ENCODE measurements around the gene SH3GL3. TPM values are rescaled to one million over a fixed set of nuclear protein-coding genes. Genes with fewer than 3 reads are reported as not detected.

The SH3GL3 gene, protein sequence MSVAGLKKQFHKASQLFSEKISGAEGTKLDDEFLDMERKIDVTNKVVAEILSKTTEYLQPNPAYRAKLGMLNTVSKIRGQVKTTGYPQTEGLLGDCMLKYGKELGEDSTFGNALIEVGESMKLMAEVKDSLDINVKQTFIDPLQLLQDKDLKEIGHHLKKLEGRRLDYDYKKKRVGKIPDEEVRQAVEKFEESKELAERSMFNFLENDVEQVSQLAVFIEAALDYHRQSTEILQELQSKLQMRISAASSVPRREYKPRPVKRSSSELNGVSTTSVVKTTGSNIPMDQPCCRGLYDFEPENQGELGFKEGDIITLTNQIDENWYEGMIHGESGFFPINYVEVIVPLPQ
- total RNA-seq: 1 to 10 TPM; 1.2 to 4.1 (median 2.4) TPM
- 0.88 TPM for polyA plus RNA-seq
- long read RNA-seq, donor 1, partial matches to known transcripts: 0 of 5 reads
- long read RNA-seq, donor 1, other reads (novel, unspliced or antisense): 2 of 5 reads
- long read RNA-seq, donor 2, partial matches to known transcripts: 0 of 1 reads
- long read RNA-seq, donor 2, other reads (novel, unspliced or antisense): 0 of 1 reads
- long read RNA-seq, donor 3, partial matches to known transcripts: 0 of 1 reads
- long read RNA-seq, donor 3, other reads (novel, unspliced or antisense): 0 of 1 reads
- long read RNA-seq, donor 4: 0 reads

DNA sequence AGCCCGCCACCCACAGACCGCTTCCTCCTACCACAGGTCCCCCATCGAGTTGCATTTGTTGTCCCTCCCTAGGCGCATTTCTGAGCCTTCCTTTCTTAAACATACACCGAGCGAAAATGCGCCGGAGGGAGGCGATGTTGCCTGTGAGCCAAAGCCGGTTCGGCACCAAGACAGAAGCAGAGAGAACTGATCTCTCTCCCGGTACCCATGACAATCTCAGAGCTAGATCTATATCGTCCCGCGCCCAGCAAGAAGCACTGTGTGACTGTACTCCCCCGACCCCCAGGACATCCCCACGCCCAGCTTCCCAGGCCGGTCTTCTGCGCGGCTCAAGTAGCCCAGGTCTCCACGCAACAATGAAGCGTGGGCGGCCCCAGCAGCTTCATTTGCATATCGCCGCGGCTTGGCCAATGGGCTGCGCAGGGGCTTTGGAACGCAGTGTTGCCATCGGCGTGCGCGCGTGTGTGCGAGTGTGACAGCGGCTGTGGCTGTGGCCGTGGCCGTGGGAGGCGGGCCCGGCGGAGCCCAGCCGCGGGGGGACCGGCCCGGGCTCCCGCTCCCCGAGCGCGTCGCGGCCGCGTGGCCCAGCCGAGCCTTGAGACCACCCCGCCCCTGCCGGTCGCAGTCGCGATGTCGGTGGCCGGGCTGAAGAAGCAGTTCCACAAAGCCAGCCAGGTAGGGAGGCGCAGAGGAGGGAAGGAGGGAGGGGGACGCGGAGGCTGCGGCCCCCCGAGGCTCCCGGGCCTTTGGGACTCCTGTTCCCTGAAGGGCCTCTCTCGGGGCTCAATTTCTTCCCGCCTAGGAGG, at the start of gene SH3GL3:
TSS of gene SH3GL3 (plus strand) at position 438 of the 806 bp plus-strand sequence. CDS start at position 631, 193 bp downstream.
- under 1% methylated on average over 68 of the region's 68 CpGs for WGBS
- no peak within 1 kb of the TSS for H3K27ac ChIP-seq (ENCODE audit: low read length)

DNA sequence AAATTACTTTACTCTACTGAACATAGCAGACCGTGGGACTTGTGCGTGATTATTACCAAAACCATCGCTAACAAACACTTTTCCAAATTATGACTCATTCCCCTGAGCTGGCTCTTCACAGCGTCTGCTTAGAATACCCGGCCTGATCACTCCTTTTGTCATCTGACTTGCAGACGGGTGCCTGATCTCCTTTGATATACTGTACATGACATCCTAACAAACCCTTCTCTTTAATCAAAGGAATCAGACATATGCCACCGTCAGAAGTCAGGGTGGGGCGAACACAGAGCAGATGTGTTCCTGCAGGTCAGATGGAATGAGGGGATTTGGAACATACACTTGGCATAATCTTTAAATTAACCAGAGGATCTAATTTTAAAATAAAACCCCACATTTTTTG, 48.5 kb upstream of the SH3GL3 start:
- Histone ChIP-seq H3K9me3 (ENCODE audit: control insufficient read depth, low read length) (no peaks in the 10 kb centered on the region), H3K27ac (ENCODE audit: low read length) (no peak overlapping the region), H3K4me1 (ENCODE audit: control insufficient read depth, insufficient read depth, low read length) (no peaks in the 10 kb centered on the region), H3K4me3 (ENCODE audit: low read length) (no peak overlapping the region), H3K27me3 (ENCODE audit: control insufficient read depth, insufficient read depth) (no peaks in the 10 kb centered on the region)
- intact Hi-C loops (cut with DNase I): no loop called here
- ATAC-seq (no peak), DNase-seq (no peak)
- WGBS: 57% methylated on average over 8 of the region's 8 CpGs

More for the DNA sequence above, at the start of gene SH3GL3:
- Histone ChIP-seq H3K4me1 (ENCODE audit: control insufficient read depth, insufficient read depth, low read length) (no peaks in the 10 kb centered on the region), H3K27me3 (ENCODE audit: control insufficient read depth, insufficient read depth) (no peaks in the 10 kb centered on the region), H3K9me3 (ENCODE audit: control insufficient read depth, low read length) (no peaks in the 10 kb centered on the region), H3K4me3 (ENCODE audit: low read length) (peak within 1 kb of the TSS; percentile 54)
- peak; percentile 90 to 95 (median 93) for DNase-seq
- intact Hi-C loops (cut with DNase I): no loop called here
- peak; percentile 96 to 98 for ATAC-seq

DNA sequence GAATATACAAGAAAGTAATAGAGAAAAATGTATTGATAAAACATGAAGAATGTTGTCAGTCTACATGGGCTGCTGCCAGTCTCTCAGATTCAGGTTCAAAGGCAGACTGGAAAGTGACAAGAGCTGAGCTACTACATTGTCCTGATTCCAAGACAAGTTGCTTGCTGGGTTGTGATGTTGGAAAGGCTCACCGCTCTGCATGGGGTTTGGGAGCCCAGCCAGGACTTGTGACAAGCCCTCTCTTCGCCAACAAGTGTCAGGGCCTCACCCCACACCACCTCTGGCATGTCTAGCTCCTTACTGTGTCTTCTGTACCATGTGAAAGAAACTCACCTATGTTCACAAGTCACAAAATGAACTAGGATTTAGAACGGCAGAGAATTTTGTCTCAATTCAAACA, 43.0 kb upstream of the SH3GL3 start:
- DNase-seq (peak; percentile 23 to 65 (median 63)), ATAC-seq (peak; percentile 62 to 65)
- intact Hi-C loops (cut with DNase I): no loop called here
- H3K9me3 ChIP-seq (ENCODE audit: control insufficient read depth, low read length): no peaks in the 10 kb centered on the region
- no peak overlapping the region for H3K4me3 ChIP-seq (ENCODE audit: low read length)
- H3K4me1 ChIP-seq (ENCODE audit: control insufficient read depth, insufficient read depth, low read length): no peaks in the 10 kb centered on the region
- 30% methylated on average over 3 of the region's 3 CpGs for WGBS
- H3K27ac ChIP-seq (ENCODE audit: low read length): no peak overlapping the region
- H3K27me3 ChIP-seq (ENCODE audit: control insufficient read depth, insufficient read depth): no peaks in the 10 kb centered on the region

DNA sequence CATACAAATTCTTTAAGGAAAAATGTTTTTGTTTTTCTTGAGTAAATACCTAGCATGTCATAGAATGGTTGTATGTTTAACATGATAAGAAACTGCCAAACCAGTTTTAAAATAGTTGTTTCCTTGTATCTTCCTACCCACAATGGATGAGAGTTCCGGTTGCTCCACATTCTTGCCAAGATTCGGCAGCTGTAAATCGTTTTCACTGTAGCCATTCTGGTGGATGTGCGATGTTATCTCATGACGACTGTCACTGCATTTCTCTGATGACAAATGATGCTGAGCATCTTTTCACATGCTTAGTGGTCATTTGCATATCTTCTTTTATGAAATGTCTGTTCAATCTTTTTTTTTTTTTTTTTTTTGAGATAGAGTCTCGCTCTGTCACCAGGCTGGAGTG, 36.6 kb upstream of the SH3GL3 start:
- intact Hi-C loops (cut with DNase I): no loop called here
- no peak overlapping the region for H3K4me3 ChIP-seq (ENCODE audit: low read length)
- H3K27me3 ChIP-seq (ENCODE audit: control insufficient read depth, insufficient read depth): no peaks in the 10 kb centered on the region
- ATAC-seq (no peak), DNase-seq (no peak)
- H3K27ac ChIP-seq (ENCODE audit: low read length): no peak overlapping the region
- WGBS: 61% methylated on average over 6 of the region's 6 CpGs
- no peaks in the 10 kb centered on the region for H3K4me1 ChIP-seq (ENCODE audit: control insufficient read depth, insufficient read depth, low read length)
- H3K9me3 ChIP-seq (ENCODE audit: control insufficient read depth, low read length): no peaks in the 10 kb centered on the region

DNA sequence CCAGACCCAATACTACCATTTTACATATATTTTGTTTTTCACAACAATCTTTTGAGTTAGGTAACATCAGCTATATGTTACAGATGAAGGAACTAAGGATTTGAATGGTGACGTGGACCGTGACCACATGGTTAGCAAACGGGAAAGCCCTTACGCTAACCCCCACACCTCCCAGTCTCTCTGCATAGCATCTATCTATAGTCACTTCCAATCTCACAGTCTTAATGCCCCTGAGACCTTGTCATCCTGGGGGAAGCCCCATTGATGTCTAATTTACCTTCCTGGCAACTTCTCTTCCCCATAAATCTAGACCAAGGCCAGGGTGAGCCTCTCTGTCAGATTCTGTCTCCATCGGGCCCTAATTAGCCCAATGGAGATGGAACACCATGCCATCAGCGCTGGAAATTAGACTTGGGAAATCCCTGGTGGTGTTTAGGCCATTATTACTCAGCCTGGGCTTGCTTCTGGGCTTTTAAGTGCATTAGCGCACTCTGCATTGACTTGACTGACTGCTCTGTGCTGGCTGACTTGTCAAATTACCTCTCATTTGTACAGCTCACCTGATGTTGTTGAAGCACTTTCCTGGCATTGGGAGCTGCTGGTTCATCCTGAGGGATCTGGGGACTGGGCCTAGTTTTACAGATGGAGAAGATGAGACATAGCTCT, 34.0 kb upstream of the SH3GL3 start:
- DNase-seq (no peak), ATAC-seq (no peak)
- H3K27ac ChIP-seq (ENCODE audit: low read length): no peak overlapping the region
- WGBS: 88% methylated on average over 7 of the region's 7 CpGs
- intact Hi-C loops (cut with DNase I): no loop called here
- no peaks in the 10 kb centered on the region for H3K9me3 ChIP-seq (ENCODE audit: control insufficient read depth, low read length)
- no peak overlapping the region for H3K4me3 ChIP-seq (ENCODE audit: low read length)
- no peaks in the 10 kb centered on the region for H3K4me1 ChIP-seq (ENCODE audit: control insufficient read depth, insufficient read depth, low read length)
- no peaks in the 10 kb centered on the region for H3K27me3 ChIP-seq (ENCODE audit: control insufficient read depth, insufficient read depth)

DNA sequence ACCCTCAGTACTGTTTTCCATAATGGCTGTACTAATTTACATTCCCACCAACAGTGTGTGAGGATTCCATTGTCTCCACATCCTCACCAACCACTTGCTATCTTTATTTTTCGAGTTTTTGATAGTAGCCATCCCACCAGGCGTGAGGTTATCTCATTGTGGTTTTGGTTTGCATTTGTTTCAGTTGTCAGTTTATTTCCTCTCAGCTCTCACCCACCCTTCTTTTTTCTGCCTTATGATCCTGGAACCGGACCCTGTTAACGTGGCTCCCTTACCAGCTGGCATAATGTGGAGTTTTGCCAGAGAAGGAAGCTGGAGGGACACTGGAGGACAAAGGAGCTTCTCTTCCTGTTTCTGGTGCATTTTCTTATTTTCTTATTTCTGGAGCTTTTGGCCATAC, 25.1 kb upstream of the SH3GL3 start:
- no peak overlapping the region for H3K27ac ChIP-seq (ENCODE audit: low read length)
- no peaks in the 10 kb centered on the region for H3K9me3 ChIP-seq (ENCODE audit: control insufficient read depth, low read length)
- intact Hi-C loops (cut with DNase I): no loop called here
- DNase-seq (no peak), ATAC-seq (no peak)
- 33% methylated on average over 4 of the region's 4 CpGs for WGBS
- H3K4me1 ChIP-seq (ENCODE audit: control insufficient read depth, insufficient read depth, low read length): no peaks in the 10 kb centered on the region
- H3K4me3 ChIP-seq (ENCODE audit: low read length): no peak overlapping the region
- H3K27me3 ChIP-seq (ENCODE audit: control insufficient read depth, insufficient read depth): no peaks in the 10 kb centered on the region

DNA sequence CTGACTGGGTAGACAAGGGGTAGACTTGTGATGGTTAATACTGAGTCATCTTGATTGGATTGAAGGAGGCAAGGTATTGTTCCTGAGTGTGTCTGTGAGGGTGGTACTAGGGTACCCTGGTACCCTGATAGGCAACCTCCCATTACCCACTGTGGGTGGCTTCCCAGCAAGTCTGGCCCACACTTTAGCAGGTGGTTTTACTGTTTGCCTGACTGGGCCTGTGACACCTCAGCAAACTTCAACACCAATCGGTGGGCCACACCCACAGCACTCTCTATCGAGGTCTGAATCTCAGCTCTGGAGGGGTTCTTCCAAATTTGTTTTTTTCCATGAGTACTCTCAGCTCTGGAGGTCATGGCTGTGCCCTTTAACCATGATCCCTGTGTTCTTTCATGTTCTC, 24.6 kb upstream of the SH3GL3 start:
- 60% methylated on average over 2 of the region's 2 CpGs for WGBS

DNA sequence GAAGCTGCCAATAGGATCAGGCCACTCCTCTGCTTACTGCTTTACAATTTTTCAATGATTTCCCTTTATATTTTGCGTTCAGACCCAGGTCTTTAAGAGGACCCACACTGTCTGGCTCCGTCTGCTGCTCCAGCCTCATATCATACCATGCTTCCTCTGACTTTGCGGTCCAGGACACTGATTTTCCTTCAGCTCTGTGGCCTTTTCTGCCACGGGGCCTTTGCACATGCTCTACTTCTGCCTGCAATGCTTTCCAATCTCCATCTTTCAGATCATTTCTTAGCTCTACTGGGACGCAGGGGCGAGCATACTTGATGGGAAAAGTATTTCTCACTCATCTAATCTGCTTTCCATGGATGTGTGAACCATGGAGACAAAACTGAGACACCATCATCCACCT, 23.0 kb upstream of the SH3GL3 start:
- H3K27me3 ChIP-seq (ENCODE audit: control insufficient read depth, insufficient read depth): no peaks in the 10 kb centered on the region

More for the DNA sequence above, 24.6 kb upstream of the SH3GL3 start:
- no peak overlapping the region for H3K27ac ChIP-seq (ENCODE audit: low read length)
- intact Hi-C loops (cut with DNase I): no loop called here
- H3K4me3 ChIP-seq (ENCODE audit: low read length): no peak overlapping the region
- DNase-seq: no peak
- ATAC-seq: no peak
- no peaks in the 10 kb centered on the region for H3K27me3 ChIP-seq (ENCODE audit: control insufficient read depth, insufficient read depth)
- no peaks in the 10 kb centered on the region for H3K9me3 ChIP-seq (ENCODE audit: control insufficient read depth, low read length)
- H3K4me1 ChIP-seq (ENCODE audit: control insufficient read depth, insufficient read depth, low read length): no peaks in the 10 kb centered on the region

DNA sequence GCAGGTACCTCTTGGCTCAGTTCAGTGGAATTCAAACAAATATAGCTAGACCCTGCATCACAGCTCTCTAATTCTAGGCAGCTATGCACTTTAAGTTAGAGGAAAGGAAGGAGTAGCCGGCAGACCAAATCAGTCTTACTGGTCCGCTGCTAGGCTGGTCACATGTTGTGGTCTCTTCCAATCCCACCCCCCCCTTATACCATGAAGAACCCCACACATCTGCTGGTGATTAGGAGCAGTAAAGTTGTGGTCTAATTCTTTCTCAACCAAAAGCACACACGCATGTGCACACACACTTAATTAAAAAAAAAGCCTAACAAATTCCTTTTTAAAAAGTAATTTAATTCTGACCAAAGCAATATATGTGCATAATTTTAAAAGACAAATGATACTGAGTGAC, 16.7 kb upstream of the SH3GL3 start:
- H3K4me1 ChIP-seq (ENCODE audit: control insufficient read depth, insufficient read depth, low read length): no peaks in the 10 kb centered on the region
- no peaks in the 10 kb centered on the region for H3K9me3 ChIP-seq (ENCODE audit: control insufficient read depth, low read length)
- no peak overlapping the region for H3K27ac ChIP-seq (ENCODE audit: low read length)
- no peak for ATAC-seq
- WGBS: 77% methylated on average over 3 of the region's 3 CpGs
- no peaks in the 10 kb centered on the region for H3K27me3 ChIP-seq (ENCODE audit: control insufficient read depth, insufficient read depth)
- H3K4me3 ChIP-seq (ENCODE audit: low read length): no peak overlapping the region
- DNase-seq: no peak
- intact Hi-C loops (cut with DNase I): loop anchor here in 1 of 4 donors (5.0 kb wide), 1 partner anchor 183 kb away; no protein-coding TSS in a partner anchor

More for the DNA sequence above, 23.0 kb upstream of the SH3GL3 start:
- intact Hi-C loops (cut with DNase I): no loop called here
- Histone ChIP-seq H3K27ac (ENCODE audit: low read length) (no peak overlapping the region), H3K4me3 (ENCODE audit: low read length) (no peak overlapping the region), H3K9me3 (ENCODE audit: control insufficient read depth, low read length) (no peaks in the 10 kb centered on the region), H3K4me1 (ENCODE audit: control insufficient read depth, insufficient read depth, low read length) (no peaks in the 10 kb centered on the region)
- DNase-seq (no peak), ATAC-seq (no peak)
- 85% methylated on average over 6 of the region's 6 CpGs for WGBS

DNA sequence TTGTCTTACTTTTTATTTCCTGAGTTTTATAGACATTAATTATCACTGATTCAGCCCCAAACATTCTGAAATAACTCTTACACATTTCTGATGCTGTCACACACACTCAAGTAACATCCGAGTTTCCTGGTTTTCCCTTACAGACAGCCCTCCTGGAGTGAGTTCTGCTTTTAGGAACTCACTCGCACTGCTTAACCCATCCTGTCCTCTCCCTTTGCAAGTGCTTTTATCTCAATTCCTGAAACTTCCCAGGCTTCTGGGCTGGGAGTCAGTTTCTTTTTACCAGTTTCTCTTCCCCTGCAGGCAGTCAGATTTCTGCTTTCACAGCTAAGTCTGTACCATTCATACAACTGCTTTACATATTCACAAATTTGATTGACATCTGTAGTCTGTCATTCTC, 15.6 kb upstream of the SH3GL3 start:
- Histone ChIP-seq H3K4me1 (ENCODE audit: control insufficient read depth, insufficient read depth, low read length) (no peaks in the 10 kb centered on the region), H3K4me3 (ENCODE audit: low read length) (no peak overlapping the region), H3K27me3 (ENCODE audit: control insufficient read depth, insufficient read depth) (no peaks in the 10 kb centered on the region), H3K9me3 (ENCODE audit: control insufficient read depth, low read length) (no peaks in the 10 kb centered on the region), H3K27ac (ENCODE audit: low read length) (no peak overlapping the region)
- DNase-seq: no peak
- no peak for ATAC-seq
- intact Hi-C loops (cut with DNase I): loop anchor here in 1 of 4 donors (5.0 kb wide), 1 partner anchor 184 kb away; no protein-coding TSS in a partner anchor
- WGBS: 36% methylated on average over 2 of the region's 2 CpGs
